GM13976 (cell line): ENCODE data around the gene TAS1R1.

Experiments
- DNase-seq: peaks from one replicate; pipeline ENCODE4 v3.0.0; 2012; ENCODE audit warnings: low spot score
- in situ Hi-C: fragments of 300-500 bp; cut with MboI; formaldehyde crosslinking; loops from one replicate; pipeline ENCODE4 v1.12.0; 2022; ENCODE audit warnings: low sequenced_read_pairs, mixed read lengths, inconsistent platforms; ENCODE audit not compliant: unreplicated experiment
- TF ChIP-seq, protein P1 (sequence below): IDR thresholded peaks from 2 replicates; pipeline ENCODE4 v1.5.1; 2012; ENCODE audit warnings: borderline replicate concordance, mild to moderate bottlenecking; ENCODE audit not compliant: insufficient read depth; ENCODE audit errors: extremely low read depth, missing control alignments, control extremely low read depth

Gene TAS1R1

DNA sequence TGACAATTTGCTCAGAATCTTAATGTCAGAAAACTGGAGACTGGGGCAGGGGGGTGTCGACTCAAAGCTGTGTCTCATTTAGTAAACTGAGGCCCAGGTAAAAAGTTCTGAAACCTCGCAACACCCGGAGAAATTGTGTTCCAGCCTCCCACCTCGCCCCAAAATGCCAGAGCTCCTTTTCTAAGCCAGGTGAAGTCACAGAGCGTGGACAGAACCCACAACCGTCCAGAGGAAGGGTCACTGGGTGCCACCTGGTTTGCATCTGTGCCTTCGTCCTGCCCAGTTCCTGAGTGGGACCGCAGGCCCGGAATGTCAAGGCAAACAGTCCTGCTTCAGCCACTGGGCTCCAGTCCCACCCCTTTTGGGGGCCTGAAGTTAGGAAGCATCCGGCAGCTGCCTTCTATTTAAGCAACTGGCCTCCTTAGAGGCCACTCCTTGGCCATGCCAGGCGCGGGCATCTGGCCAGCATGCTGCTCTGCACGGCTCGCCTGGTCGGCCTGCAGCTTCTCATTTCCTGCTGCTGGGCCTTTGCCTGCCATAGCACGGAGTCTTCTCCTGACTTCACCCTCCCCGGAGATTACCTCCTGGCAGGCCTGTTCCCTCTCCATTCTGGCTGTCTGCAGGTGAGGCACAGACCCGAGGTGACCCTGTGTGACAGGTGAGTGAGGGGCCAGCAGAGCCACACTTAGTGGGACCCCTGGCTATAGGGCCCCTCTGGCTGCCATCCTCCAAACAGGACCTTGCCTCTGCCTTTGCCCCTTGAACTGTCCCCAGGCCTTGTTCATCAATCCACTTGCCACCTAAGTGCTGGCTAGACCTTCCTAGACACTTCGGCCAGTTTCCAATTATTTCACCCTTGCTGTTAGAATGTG is at the start of gene TAS1R1:
TSS of gene TAS1R1 (plus strand) at position 401 of the 872 bp plus-strand sequence. CDS start at position 468, 67 bp downstream.
- TF ChIP-seq, protein P1, sequence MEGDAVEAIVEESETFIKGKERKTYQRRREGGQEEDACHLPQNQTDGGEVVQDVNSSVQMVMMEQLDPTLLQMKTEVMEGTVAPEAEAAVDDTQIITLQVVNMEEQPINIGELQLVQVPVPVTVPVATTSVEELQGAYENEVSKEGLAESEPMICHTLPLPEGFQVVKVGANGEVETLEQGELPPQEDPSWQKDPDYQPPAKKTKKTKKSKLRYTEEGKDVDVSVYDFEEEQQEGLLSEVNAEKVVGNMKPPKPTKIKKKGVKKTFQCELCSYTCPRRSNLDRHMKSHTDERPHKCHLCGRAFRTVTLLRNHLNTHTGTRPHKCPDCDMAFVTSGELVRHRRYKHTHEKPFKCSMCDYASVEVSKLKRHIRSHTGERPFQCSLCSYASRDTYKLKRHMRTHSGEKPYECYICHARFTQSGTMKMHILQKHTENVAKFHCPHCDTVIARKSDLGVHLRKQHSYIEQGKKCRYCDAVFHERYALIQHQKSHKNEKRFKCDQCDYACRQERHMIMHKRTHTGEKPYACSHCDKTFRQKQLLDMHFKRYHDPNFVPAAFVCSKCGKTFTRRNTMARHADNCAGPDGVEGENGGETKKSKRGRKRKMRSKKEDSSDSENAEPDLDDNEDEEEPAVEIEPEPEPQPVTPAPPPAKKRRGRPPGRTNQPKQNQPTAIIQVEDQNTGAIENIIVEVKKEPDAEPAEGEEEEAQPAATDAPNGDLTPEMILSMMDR, result no peak
- in situ Hi-C loops, result no loop called here
- no peak for DNase-seq

- in situ Hi-C loops, result no loop called here
- no peak for DNase-seq
- TF ChIP-seq, protein P1, result no peak
Measured at GRCh38 chr1:6505367-6506209, 49.5 kb upstream of the TAS1R1 start.

- in situ Hi-C loops, result no loop called here
Measured at GRCh38 chr1:6506210-6507036, 48.7 kb upstream of the TAS1R1 start.

GRCh38 chr1:6507037-6507428 is 48.1 kb upstream of the TAS1R1 start:
- no peak for DNase-seq
- in situ Hi-C loops, result no loop called here
- TF ChIP-seq, protein P1, result no peak

More at GRCh38 chr1:6506210-6507036, 48.7 kb upstream of the TAS1R1 start:
- TF ChIP-seq, protein P1, result no peak
- DNase-seq, result no peak

DNA sequence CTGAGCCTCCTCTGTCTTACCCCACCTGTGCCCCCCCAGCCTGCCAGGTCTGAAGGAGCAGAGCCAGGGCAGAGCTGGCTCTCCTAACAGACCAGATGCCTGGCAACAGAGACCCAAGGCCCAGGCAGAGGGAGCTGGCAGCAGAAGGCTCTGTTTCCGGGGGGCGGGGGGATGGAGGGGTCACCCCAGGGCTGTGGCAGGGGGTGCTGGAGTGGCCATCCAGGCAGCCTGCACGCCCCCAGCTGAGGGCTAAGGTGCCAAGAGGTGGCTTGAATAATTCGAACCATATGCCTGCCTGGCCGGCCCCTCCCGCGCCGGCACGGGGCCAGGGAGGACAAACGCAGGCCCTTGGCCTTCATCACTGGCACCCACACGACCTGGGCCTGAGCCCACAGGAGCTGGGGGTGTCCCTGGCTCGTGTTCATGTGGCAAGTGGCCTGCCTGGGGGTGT is 47.6 kb upstream of the TAS1R1 start:
- TF ChIP-seq, protein P1, result no peak
- in situ Hi-C loops, result no loop called here
- DNase-seq, result no peak
